Stimulated activated naive CD8-positive, alpha-beta T cell treated with anti-CD3 and anti-CD28 coated beads, Interleukin-15, Interleukin-2, amounts not matched to agents 100 U/mL and 50 U/mL, for 24 hours (primary cell): ENCODE measurements around the gene VAV1.
A peak's percentile ranks its signal among the peaks of the same experiment; 100 is the strongest.
"Not testable (repeated sequence)": the region's sequence is repeated elsewhere in the genome, so short reads cannot be mapped to it uniquely, and the experiment has no call there.

Source experiments
- ATAC-seq: fragments of 150-1000 bp; cut with Tn5 transposase; one replicate; pipeline ENCODE4 v1.10.0; 2021
- DNase-seq: peaks from one replicate; pipeline ENCODE4 v3.0.0; 2021

The VAV1 gene

GRCh38 chr19:6790194-6791128 is 18.0 kb downstream of the VAV1 start:
- no peak for DNase-seq

GRCh38 chr19:6791237-6791636 is 18.7 kb downstream of the VAV1 start:
- DNase-seq: no peak
- no peak for ATAC-seq

More at GRCh38 chr19:6790194-6791128, 18.0 kb downstream of the VAV1 start:
- ATAC-seq: no peak

- ATAC-seq: no peak
- DNase-seq: no peak
Measured at GRCh38 chr19:6793411-6793810, 20.9 kb downstream of the VAV1 start.

GRCh38 chr19:6793973-6794372 is 21.5 kb downstream of the VAV1 start:
- DNase-seq (no peak), ATAC-seq (no peak)

- DNase-seq (no peak), ATAC-seq (no peak)
Measured at GRCh38 chr19:6794686-6795431, 22.4 kb downstream of the VAV1 start.

- no peak for ATAC-seq
Measured at GRCh38 chr19:6796278-6796677, 23.8 kb downstream of the VAV1 start.

GRCh38 chr19:6797646-6798045 is 25.1 kb downstream of the VAV1 start:
- ATAC-seq: no peak
- no peak for DNase-seq

More at GRCh38 chr19:6796278-6796677, 23.8 kb downstream of the VAV1 start:
- no peak for DNase-seq

GRCh38 chr19:6800160-6800790 is 27.8 kb downstream of the VAV1 start:
- not testable (repeated sequence) for ATAC-seq, DNase-seq

- DNase-seq (no peak), ATAC-seq (no peak)
Measured at GRCh38 chr19:6800991-6801484, 28.5 kb downstream of the VAV1 start.

GRCh38 chr19:6801485-6802086 is 29.1 kb downstream of the VAV1 start:
- ATAC-seq: peak; percentile 80
- DNase-seq: peak; percentile 93

- ATAC-seq: peak; percentile 71
- peak; percentile 85 for DNase-seq
Measured at GRCh38 chr19:6802336-6803035, 30.0 kb downstream of the VAV1 start.

- DNase-seq (no peak), ATAC-seq (no peak)
Measured at GRCh38 chr19:6803036-6803404, 30.5 kb downstream of the VAV1 start.

GRCh38 chr19:6806488-6806887 is 34.0 kb downstream of the VAV1 start:
- ATAC-seq: no peak
- no peak for DNase-seq

- DNase-seq: no peak
- ATAC-seq: no peak
Measured at GRCh38 chr19:6807291-6807690, 34.8 kb downstream of the VAV1 start.

- DNase-seq: no peak
- ATAC-seq: no peak
Measured at GRCh38 chr19:6808494-6808893, 36.0 kb downstream of the VAV1 start.

GRCh38 chr19:6809262-6809661 is 36.8 kb downstream of the VAV1 start:
- peak; percentile 67 for ATAC-seq
- DNase-seq: no peak

GRCh38 chr19:6811378-6811777 is 38.9 kb downstream of the VAV1 start:
- ATAC-seq (no peak), DNase-seq (no peak)

GRCh38 chr19:6811906-6812305 is 39.4 kb downstream of the VAV1 start:
- DNase-seq (no peak), ATAC-seq (no peak)

GRCh38 chr19:6812612-6813011 is 40.1 kb downstream of the VAV1 start:
- no peak for DNase-seq
- no peak for ATAC-seq

GRCh38 chr19:6813659-6814058 is 41.2 kb downstream of the VAV1 start:
- ATAC-seq: no peak
- DNase-seq: no peak

GRCh38 chr19:6817179-6817578 is 44.7 kb downstream of the VAV1 start:
- no peak for ATAC-seq
- no peak for DNase-seq

GRCh38 chr19:6818246-6818645 is 45.7 kb downstream of the VAV1 start:
- DNase-seq: no peak
- ATAC-seq: no peak
